Measurements from ENCODE around the gene CACNA2D3.
"Not testable (repeated sequence)": the region's sequence is repeated elsewhere in the genome, so short reads cannot be mapped to it uniquely, and the experiment has no call there.

Gene CACNA2D3

GRCh38 chr3:54122324-54123002 is at the start of gene CACNA2D3:
CACNA2D3 (plus strand) TSS chr3:54122552.
- DNase-seq, result no peak

DNA sequence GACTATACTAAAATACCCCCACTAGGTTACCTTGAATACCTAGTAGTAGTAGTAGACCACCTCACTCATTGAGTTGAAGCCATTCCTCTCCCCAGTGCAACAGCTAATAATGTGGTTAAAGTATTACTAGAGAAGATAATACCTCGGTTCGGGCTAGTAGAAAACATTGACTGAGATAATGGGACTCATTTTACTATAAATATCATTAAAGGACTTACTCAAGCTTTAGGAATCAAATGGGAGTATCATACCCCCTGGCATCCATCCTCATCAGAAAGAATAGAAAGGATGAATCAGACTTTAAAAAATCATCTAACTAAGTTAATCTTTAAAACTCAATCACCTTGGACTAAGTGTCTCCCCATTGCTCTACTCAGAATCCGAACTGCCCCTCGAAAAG is 49.0 kb upstream of the CACNA2D3 start:
- DNase-seq, result no peak

GRCh38 chr3:54079314-54079713 is 43.0 kb upstream of the CACNA2D3 start:
- DNase-seq, result no peak

DNA sequence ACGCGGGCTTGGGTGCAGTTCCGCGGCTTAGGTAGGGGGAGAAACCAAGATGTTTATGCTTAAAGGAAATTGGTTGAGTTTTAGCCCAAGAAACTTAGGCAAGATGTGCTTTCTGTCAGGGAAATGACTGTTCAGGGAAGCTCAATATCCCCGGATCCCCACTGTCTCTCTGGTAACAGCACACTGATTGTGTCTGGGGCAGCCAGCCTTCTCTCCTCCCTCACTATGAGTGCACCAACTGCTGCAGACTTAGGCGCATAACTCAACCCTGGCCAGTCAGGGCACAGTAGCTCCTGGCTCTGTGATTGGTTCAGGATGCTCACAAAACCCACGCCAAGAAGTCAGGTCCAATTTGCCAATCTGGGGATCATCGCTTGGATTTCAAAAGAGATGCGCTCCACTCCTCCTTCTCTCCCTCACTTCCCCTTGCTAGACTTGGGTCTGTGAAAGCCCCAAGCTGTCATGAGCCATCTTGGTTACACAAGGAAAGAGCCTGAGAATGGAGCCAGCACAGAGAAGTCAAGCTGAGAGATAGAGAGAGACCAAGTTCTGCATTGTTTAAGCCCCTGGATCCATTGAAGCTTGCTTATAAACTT is 42.5 kb upstream of the CACNA2D3 start:
- DNase-seq, result no peak

DNA sequence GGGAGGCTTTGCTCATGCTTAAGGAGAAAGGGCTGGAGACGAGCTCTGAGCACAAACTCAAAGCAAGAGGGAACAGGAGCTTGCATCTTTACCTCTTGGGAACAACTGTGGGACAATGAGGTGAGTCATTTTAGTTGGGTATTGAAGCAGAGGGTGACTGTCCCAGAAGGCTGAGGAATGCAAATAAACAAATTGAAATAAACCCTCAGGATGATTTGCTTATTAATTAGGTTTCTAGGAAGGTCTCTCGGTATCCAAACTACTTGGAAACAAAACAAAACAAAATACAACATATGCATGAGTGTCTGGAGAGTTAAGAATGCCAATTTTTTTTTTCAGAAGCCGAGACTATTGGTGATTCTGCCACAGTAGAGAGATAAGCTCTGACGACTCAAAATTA is 38.4 kb upstream of the CACNA2D3 start:
- no peak for DNase-seq

DNA sequence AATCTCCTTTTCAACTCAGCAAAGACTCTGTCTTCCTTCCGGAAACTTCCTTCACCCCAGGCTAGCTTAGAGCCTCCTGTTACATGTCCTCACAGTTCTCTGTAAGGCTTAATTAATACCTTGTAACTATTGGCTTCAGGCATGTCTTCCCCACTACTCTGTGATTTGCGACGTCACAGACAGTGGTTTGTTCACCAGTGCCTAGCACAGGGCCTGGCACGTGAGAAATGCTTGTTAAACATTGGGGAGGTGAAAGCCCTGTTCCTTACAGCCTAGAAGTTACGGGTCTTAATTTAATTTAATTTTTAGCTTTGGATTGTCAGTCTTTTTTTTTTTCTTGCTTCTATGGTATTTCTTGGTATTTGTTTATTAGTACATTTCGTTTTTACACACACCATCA is 36.4 kb upstream of the CACNA2D3 start:
- DNase-seq, result no peak

- DNase-seq, result no peak
Observed at GRCh38 chr3:54086652-54087405, 35.5 kb upstream of the CACNA2D3 start.

- no peak for DNase-seq
Observed at GRCh38 chr3:54087581-54088410, 34.6 kb upstream of the CACNA2D3 start.

DNA sequence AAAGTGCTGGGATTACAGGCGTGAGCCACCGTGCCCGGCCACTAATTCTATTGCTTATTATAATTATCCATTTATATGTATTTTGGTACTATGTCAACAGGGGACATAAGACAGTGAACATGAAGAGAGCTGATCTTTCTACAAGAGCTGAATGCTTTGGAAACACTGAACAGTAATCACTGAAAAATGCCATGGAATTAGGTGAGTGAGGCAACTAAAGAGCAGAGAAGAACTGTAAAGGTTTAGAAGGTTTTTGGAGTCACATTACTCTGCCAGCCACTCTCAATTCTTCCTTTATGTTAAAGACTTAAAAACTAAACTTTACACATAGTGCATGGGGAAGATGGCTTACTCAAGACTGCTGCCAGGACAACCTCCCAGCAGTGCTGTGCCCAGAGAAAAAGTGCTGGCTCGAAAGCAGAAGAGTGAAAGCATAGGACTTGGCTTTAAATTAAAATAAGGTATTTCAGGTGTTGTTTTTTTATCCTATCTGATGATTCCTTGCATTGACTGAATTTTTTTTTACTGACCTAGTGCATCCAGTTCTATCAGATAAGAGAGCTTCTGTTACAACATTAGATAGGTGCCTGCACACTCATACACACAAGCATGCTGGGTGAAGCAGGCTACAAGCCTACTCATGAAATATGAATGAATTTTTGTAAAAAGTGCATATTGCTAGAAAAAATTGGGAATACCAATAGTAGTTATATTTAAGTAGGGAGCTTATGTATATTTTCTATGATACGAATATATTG is 28.7 kb upstream of the CACNA2D3 start:
- DNase-seq, result no peak

DNA sequence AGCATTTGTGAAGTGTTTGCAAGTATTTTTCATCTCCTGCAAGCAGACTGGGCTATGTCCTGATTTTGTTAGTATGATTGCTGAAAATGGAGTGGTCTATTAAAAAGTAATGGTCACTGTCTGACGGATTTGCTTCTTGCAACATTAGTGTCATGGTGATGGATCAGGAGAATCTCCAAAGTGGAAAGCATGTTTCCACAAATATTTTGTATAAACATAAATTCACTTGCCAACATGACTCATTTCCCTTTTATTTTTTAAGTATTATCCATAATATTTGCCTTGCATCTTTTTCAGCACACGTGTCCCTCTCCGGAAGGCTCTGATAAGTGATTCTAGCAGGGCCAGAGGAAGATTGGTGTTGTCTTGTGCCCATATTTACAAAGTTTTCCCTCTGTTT is 27.4 kb upstream of the CACNA2D3 start:
- DNase-seq, result no peak

DNA sequence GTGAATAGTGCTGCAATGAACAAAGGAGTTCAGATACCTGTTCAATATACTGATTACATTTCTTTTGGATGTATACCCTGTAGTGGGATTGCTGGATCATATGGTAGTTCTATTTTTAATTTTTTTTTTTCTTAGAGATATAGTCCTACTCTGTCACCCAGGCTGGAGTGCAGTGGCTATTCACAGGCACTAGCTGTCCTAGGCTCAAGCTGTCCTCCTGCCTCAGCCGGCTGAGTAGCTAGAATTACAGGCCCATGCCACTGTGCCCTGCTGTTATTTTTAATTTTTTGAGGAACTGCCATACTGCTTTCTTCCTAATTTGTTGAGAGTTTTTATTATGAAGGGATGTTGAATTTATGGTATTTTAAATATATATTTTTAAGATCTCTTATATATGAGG is 23.0 kb upstream of the CACNA2D3 start:
- no peak for DNase-seq

DNA sequence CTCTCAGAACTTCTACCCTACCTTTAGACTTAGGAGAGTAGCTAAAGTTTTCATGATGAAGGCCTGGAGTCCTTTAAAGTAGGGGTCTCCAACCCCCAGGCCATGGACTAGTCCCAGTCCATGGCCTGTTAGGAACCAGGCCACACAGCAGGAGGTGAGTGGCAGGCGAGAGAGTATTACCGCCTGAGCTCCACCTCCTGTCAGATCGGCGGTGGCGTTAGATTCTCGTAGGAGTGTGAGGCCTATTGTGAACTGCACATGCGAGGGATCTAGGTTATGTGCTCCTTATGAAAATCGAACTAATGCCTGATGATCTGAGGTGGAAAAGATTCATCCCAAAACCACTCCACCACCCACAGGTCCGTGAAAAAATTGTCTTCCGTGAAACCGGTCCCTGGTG is 18.3 kb upstream of the CACNA2D3 start:
- no peak for DNase-seq

GRCh38 chr3:54116129-54116528 is 6.2 kb upstream of the CACNA2D3 start:
- not testable (repeated sequence) for DNase-seq

GRCh38 chr3:54120657-54121413 is 1.5 kb upstream of the CACNA2D3 start:
- no peak for DNase-seq

- no peak for DNase-seq
Observed at GRCh38 chr3:54121414-54122323, 683 bp upstream of the CACNA2D3 start.

GRCh38 chr3:54123003-54123775 is 837 bp downstream of the CACNA2D3 start:
- no peak for DNase-seq

DNA sequence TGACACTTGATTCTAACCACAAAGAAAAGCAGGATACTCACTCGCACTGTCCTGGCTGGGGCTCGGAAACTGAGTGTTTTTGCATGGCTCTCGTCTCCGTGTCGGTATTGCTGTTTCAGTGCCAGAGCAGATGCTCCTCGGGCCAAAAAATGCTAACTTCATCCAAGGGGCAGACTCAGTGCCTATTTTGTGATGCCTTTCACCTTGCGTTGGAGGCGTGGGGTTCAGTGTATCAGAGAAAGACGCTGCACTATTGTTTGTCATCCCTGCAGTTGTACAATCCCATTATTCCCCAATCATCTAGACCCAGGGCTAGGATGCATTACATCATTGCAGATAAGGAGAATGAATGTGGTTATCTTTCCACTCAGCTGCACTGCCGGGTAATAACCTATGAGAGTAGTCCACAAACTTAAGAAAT is 1.4 kb downstream of the CACNA2D3 start:
- no peak for DNase-seq

DNA sequence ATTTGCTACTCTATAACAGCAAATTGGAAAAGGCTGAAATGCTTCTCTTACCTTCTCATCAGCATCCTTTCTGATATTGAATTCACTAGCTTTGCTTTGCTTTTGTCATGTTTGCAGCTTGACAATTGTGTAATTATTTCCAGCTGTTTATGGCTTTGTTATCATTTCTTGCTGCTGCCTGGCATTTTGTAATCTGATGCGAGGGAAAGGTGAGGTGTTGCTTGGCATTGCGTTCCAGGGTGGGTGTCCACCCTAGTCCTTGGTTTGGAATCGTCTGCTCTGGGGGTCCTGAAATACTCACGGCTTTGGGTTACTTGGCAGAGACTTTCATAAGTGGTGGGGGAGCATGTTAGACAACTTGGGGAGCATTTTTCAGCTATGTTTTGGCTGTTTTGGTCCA is 2.9 kb downstream of the CACNA2D3 start:
- DNase-seq, result no peak

DNA sequence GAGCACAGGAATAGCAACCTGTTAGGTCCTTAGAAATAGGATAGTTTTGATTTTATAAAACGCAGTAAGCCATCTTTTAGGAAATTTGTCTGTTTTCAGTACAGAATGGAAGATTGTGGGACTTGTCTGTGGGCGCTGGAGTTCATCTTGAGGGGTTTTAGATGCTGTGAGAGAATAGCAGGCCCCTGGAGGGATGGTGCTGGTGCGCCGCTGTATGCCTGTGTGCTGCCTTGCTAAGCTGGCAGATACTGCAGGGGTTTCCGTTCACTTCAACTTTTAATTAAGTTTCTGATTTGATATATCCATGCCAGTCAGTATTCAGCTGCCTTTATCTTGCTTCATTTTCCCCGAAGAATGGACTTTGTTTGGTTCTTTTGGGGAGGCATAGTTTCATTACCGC is 4.2 kb downstream of the CACNA2D3 start:
- DNase-seq, result no peak

All from activated CD4-positive, CD25-positive, alpha-beta regulatory T cell treated with anti-CD3 and anti-CD28 coated beads, Interleukin-2, amount 50 U/mL, for 72 hours (primary cell).